ENCODE results near the gene TRAPPC1.

DNA sequence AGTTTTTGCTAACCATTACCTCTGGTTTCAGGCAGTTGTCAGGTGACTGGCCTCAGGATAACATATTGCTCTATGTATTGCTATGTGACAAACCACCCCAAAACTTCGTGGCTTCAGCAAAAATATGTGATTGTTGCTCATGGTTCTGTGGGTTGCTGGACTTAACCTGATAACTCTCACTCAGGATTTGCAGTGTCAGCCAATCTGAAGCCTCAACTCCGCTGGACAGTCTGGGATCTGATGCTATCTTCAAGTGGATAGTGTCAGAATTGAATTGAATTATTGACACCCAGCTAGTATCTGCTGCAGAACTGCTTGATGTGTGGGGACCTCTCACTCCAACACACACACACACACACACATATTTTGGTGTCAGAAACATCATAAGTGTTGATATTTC is 36.0 kb upstream of the TRAPPC1 start:
- TF ChIP-seq POLR2A (IDR thresholded peaks at IDR 0.05) (no peak), POLR2AphosphoS5 (IDR thresholded peaks at IDR 0.05) (no peak)
- TF ChIP-seq, protein P1, sequence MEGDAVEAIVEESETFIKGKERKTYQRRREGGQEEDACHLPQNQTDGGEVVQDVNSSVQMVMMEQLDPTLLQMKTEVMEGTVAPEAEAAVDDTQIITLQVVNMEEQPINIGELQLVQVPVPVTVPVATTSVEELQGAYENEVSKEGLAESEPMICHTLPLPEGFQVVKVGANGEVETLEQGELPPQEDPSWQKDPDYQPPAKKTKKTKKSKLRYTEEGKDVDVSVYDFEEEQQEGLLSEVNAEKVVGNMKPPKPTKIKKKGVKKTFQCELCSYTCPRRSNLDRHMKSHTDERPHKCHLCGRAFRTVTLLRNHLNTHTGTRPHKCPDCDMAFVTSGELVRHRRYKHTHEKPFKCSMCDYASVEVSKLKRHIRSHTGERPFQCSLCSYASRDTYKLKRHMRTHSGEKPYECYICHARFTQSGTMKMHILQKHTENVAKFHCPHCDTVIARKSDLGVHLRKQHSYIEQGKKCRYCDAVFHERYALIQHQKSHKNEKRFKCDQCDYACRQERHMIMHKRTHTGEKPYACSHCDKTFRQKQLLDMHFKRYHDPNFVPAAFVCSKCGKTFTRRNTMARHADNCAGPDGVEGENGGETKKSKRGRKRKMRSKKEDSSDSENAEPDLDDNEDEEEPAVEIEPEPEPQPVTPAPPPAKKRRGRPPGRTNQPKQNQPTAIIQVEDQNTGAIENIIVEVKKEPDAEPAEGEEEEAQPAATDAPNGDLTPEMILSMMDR (IDR thresholded peaks at IDR 0.05 in 8 of 11, conservative IDR thresholded peaks at IDR 0.05 in 3 of 11) = no peak

Measured in spleen (tissue), 7 donors.